ENCODE results near the gene ZNF236. TPM values are rescaled to one million over a fixed set of nuclear protein-coding genes. Genes with fewer than 3 reads are reported as not detected.

ZNF236 gene
- total and polyA plus RNA-seq, 2 of the 8 experiments (the other 6 are each of a cell fraction or from before 2014, with no cell fraction given): 6.7 to 14.5 TPM

DNA sequence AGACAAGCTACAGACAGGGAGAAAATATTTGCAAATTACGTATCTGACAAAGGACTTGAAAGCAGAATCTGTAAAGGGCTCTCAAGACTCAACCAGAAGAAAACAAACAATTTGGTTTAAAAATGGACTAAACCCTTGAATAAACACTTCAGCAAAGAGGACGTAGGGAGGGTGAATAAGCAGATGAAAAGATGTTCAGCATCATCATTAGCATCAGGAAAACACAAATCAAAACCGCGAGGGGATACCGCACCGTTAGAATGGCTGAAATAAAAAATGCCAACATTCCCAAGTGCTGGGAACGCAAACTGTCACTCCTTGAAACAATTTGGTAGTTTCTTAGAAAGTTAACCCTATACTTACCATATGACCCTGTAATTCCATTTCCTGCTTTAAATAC lies 173.5 kb downstream of the ZNF236 start:
- H4K91ac ChIP-seq (replicated peaks; ENCODE audit: insufficient read length, low read length): no peak overlapping the region
- no peak overlapping the region for H3K56ac ChIP-seq (replicated peaks; ENCODE audit: insufficient read length, low read depth, low read length)
- no peak overlapping the region for H2BK120ac ChIP-seq (replicated peaks; ENCODE audit: low read depth, low read length)
- DNase-seq (ENCODE audit: low read depth in 1 of 2, low spot score in 2 of 2): no peak
- no peak overlapping the region for H2BK12ac ChIP-seq (ENCODE audit: low read depth, low read length)
- CTCF ChIA-PET (ENCODE audit: partially characterized antibody): interaction anchor here (1.3 to 3.2 kb wide), 7 partner anchors 10 to 127 kb away, joined by 3 to 20 read pairs (median 6); no protein-coding TSS in a partner anchor
- H3K4ac ChIP-seq (replicated peaks; ENCODE audit: insufficient read length, low read depth, low read length): no peak overlapping the region
- no peak overlapping the region for H3K14ac ChIP-seq (ENCODE audit: insufficient read length)
- no peaks in the 10 kb centered on the region for H3K23me2 ChIP-seq (ENCODE audit: low read depth, low read length)
- peaks cover 0 to 6% (median 5%) of the 10 kb centered on the region in 4 experiments; a peak in 4 of 7 replicates for H3K4me1 ChIP-seq (replicated peaks in 1 of 4; ENCODE audit: control insufficient read depth in 3 of 4, insufficient read depth in 4 of 4, low read length in 3 of 4)
- no peak overlapping the region for H3K4me3 ChIP-seq (ENCODE audit: extremely low read depth in 1 of 4, insufficient read depth in 2 of 4, low read depth in 3 of 4, low read length in 4 of 4)
- H3K9ac ChIP-seq (replicated peaks in 1 of 4; ENCODE audit: extremely low read depth in 1 of 4, low read depth in 3 of 4, low read length in 3 of 4): no peak overlapping the region
- no peak overlapping the region for H4K8ac ChIP-seq (ENCODE audit: extremely low read depth, insufficient read depth, low read length)
- no peak overlapping the region for H3K4me2 ChIP-seq (ENCODE audit: insufficient read depth in 1 of 2, low read depth in 2 of 2, low read length in 2 of 2)
- H3K27ac ChIP-seq (ENCODE audit: low read depth, low read length): no peak overlapping the region
- no peak overlapping the region for H2BK20ac ChIP-seq (ENCODE audit: low read length)
- no peaks in the 10 kb centered on the region for H3K9me3 ChIP-seq (ENCODE audit: insufficient read depth in 2 of 2, low read depth in 1 of 2, low read length in 1 of 2)
- no peak overlapping the region for H3K18ac ChIP-seq (ENCODE audit: extremely low read depth, low read length)
- no peak overlapping the region for H3K23ac ChIP-seq (ENCODE audit: insufficient read length)
- H3K27me3 ChIP-seq (replicated peaks in 1 of 4; ENCODE audit: control insufficient read depth in 3 of 4, extremely low read depth in 1 of 4, insufficient read depth in 3 of 4, low read length in 3 of 4): no peaks in the 10 kb centered on the region
- H3K79me1 ChIP-seq (ENCODE audit: low read depth, low read length): no peaks in the 10 kb centered on the region
- H2BK5ac ChIP-seq (ENCODE audit: low read depth, low read length): no peak overlapping the region
- no peak overlapping the region for H2BK15ac ChIP-seq (ENCODE audit: low read length)
- POLR2A ChIA-PET (ENCODE audit: partially characterized antibody): interaction anchor here (0.8 kb wide), 1 partner anchor 28 kb away, joined by 3 read pairs; no protein-coding TSS in a partner anchor
- H4K5ac ChIP-seq (ENCODE audit: insufficient read length, low read depth, low read length): no peak overlapping the region
- FAIRE-seq: peak; percentile 60
- no peak overlapping the region for H2AK5ac ChIP-seq (ENCODE audit: low read depth, low read length)
- H2AFZ ChIP-seq (ENCODE audit: low read length): no peak overlapping the region
- H3K36me3 ChIP-seq (ENCODE audit: control insufficient read depth in 2 of 4, insufficient read depth in 4 of 4, low read length in 3 of 4): no peaks in the 10 kb centered on the region
- WGBS, 2 experiments (ENCODE audit: extremely low coverage in 1 of 2, insufficient coverage in 1 of 2, insufficient read length in 1 of 2, insufficient replicate concordance in 2 of 2, low coverage in 1 of 2, low lambda C conversion rate in 2 of 2, missing lambda C conversion rate in 1 of 2): 80% methylated on average over 7 of the region's 7 CpGs; no CpG with 5 or more reads in 1 of the 2 experiments
- H3K79me2 ChIP-seq (ENCODE audit: control insufficient read depth in 1 of 2, insufficient read depth in 2 of 2, low read length in 2 of 2): no peaks in the 10 kb centered on the region
- H4K20me1 ChIP-seq (replicated peaks in 1 of 2; ENCODE audit: control insufficient read depth in 1 of 2, insufficient read depth in 2 of 2, low read length in 2 of 2): no peaks in the 10 kb centered on the region
- TF ChIP-seq EZH2 (IDR thresholded peaks at IDR 0.05; ENCODE audit: low read depth, low read length, severe bottlenecking): no peak
- no peak for TF ChIP-seq BRCA1 (IDR thresholded peaks at IDR 0.05; ENCODE audit: low read depth, low read length)
- TF ChIP-seq, protein P1, sequence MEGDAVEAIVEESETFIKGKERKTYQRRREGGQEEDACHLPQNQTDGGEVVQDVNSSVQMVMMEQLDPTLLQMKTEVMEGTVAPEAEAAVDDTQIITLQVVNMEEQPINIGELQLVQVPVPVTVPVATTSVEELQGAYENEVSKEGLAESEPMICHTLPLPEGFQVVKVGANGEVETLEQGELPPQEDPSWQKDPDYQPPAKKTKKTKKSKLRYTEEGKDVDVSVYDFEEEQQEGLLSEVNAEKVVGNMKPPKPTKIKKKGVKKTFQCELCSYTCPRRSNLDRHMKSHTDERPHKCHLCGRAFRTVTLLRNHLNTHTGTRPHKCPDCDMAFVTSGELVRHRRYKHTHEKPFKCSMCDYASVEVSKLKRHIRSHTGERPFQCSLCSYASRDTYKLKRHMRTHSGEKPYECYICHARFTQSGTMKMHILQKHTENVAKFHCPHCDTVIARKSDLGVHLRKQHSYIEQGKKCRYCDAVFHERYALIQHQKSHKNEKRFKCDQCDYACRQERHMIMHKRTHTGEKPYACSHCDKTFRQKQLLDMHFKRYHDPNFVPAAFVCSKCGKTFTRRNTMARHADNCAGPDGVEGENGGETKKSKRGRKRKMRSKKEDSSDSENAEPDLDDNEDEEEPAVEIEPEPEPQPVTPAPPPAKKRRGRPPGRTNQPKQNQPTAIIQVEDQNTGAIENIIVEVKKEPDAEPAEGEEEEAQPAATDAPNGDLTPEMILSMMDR (IDR thresholded peaks at IDR 0.05; ENCODE audit: control extremely low read depth in 1 of 3, insufficient read depth in 1 of 3, low read depth in 1 of 3, low read length in 3 of 3): no peak
- TF ChIP-seq, protein P2, sequence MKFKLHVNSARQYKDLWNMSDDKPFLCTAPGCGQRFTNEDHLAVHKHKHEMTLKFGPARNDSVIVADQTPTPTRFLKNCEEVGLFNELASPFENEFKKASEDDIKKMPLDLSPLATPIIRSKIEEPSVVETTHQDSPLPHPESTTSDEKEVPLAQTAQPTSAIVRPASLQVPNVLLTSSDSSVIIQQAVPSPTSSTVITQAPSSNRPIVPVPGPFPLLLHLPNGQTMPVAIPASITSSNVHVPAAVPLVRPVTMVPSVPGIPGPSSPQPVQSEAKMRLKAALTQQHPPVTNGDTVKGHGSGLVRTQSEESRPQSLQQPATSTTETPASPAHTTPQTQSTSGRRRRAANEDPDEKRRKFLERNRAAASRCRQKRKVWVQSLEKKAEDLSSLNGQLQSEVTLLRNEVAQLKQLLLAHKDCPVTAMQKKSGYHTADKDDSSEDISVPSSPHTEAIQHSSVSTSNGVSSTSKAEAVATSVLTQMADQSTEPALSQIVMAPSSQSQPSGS (IDR thresholded peaks at IDR 0.05; ENCODE audit: low read length): no peak
- TF ChIP-seq NANOG (IDR thresholded peaks at IDR 0.05; ENCODE audit: insufficient read depth, low read depth, low read length, poor library complexity, severe bottlenecking): no peak
- TF ChIP-seq, protein P3, sequence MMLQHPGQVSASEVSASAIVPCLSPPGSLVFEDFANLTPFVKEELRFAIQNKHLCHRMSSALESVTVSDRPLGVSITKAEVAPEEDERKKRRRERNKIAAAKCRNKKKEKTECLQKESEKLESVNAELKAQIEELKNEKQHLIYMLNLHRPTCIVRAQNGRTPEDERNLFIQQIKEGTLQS (IDR thresholded peaks at IDR 0.05; ENCODE audit: insufficient read depth, low read depth, low read length): no peak
- TF ChIP-seq TAF7 (optimal IDR thresholded peaks at IDR 0.05; ENCODE audit: borderline replicate concordance, low read depth, low read length): no peak
- no peak for TF ChIP-seq ZNF274 (IDR thresholded peaks at IDR 0.05; ENCODE audit: borderline replicate concordance, extremely low read depth, low read length)

Measured in H1 (cell line).